ENCODE measurements around the gene NDUFAF3.
A peak's percentile ranks its signal among the peaks of the same experiment; 100 is the strongest.
"Not testable (repeated sequence)": the region's sequence is repeated elsewhere in the genome, so short reads cannot be mapped to it uniquely, and the experiment has no call there.

Gene NDUFAF3

GRCh38 chr3:48999085-48999858, 22.6 kb upstream of the NDUFAF3 start:
- no peak for DNase-seq (ENCODE audit: low spot score)

DNA sequence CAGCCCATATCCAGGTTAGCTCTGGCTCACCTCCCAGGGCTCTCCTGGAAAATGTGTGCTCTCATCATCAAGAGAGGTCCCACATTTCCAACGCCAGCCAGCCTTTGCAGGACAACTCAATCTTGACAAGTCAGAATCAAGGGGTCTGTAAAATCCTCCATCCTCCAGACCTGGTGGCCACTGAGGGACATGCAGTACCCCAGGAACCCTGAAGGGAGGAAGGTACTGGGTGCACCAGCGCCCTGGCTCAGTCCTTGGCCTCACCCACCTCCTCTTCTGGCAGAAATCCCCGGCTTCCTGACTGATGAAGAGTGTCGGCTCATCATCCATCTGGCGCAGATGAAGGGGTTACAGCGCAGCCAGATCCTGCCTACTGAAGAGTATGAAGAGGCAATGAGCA, 20.8 kb upstream of the NDUFAF3 start:
- DNase-seq (ENCODE audit: low spot score): no peak

GRCh38 chr3:49004352-49005302, 17.3 kb upstream of the NDUFAF3 start:
- DNase-seq (ENCODE audit: low spot score): no peak

DNA sequence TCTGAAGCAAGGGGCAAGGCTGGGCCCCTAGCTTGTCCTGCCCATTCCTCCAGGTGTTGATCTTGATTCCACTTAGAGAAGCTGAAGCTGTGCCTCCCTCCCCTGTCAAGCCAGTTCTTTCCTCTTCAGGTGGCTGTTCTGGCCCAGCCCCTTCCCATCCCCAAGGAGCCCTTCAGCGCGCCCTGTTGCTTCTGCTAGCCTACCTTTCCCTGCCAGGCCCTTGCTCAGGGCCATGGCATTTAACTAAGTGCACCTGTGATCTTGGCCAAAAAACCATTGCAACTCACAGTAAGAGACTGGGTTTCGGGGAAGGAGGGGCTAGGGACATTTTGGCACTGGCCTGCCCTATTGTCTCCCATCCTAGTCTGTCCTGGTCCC, 16.6 kb upstream of the NDUFAF3 start:
- DNase-seq (ENCODE audit: low spot score): no peak

GRCh38 chr3:49005998-49006397, 15.9 kb upstream of the NDUFAF3 start:
- DNase-seq (ENCODE audit: low spot score): no peak

- peak; percentile 48 for DNase-seq (ENCODE audit: low spot score)
Measured at GRCh38 chr3:49006408-49007067, 15.4 kb upstream of the NDUFAF3 start.

- peak; percentile 90 for DNase-seq (ENCODE audit: low spot score)
Measured at GRCh38 chr3:49007068-49007770, 14.7 kb upstream of the NDUFAF3 start, which contains the start of gene WDR6. WDR6 (plus strand) TSS chr3:49007391; CDS start chr3:49007432, 41 bp downstream.

- peak; percentile 77 for DNase-seq (ENCODE audit: low spot score)
Measured at GRCh38 chr3:49007771-49008528, 14.0 kb upstream of the NDUFAF3 start.

DNA sequence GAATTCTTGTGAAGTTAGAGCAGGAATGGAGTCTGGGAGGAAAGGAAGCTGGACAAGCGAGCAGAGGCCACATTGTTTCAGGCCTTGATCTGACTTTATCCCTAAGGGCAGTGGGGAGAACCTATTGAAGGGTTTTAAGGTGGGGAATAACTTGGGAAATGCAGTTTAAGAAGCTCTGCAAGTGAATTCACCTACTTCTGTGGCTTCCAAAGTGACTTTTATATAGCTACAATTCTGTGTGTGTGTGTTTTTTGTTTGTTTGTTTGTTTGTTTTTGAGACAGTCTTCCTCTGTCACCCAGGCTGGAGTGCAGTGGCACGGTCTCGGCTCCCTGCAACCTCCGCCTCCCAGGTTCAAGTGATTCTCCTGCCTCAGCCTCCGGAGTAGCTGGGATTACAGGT, 13.3 kb upstream of the NDUFAF3 start:
- DNase-seq (ENCODE audit: low spot score): not testable (repeated sequence)

DNA sequence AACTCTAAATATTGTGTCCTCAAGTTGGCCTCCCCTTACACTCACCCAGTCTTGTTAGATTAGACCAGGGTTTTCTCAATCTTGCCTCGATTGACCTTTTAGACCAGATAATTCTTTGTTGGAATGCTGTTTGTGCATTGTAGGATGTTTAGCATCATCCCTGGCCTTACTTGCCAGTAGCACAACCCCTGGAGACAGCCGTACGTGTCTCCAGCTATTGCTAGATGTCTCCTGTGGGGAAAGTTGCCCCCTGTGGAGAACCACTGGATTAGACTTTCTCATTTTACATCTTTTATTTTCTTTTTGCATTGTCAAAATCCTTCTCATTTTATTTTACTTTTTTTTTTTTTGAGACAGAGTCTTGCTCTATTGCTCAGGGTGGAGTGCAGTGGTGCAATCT, 12.5 kb upstream of the NDUFAF3 start:
- DNase-seq (ENCODE audit: low spot score): no peak

DNA sequence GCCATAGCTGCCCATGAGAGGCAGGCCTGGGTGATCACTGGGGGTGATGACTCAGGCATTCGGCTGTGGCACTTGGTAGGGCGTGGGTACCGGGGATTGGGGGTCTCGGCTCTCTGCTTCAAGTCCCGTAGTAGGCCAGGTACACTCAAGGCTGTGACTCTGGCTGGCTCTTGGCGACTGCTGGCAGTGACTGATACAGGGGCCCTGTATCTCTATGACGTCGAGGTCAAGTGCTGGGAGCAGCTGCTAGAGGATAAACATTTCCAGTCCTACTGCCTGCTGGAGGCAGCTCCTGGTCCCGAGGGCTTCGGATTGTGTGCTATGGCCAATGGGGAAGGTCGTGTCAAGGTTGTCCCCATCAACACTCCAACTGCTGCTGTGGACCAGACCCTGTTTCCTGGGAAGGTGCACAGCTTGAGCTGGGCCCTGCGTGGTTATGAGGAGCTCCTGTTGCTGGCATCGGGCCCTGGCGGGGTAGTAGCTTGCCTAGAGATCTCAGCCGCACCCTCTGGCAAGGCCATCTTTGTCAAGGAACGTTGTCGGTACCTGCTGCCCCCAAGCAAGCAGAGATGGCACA, 9.4 kb upstream of the NDUFAF3 start:
- no peak for DNase-seq (ENCODE audit: low spot score)

DNA sequence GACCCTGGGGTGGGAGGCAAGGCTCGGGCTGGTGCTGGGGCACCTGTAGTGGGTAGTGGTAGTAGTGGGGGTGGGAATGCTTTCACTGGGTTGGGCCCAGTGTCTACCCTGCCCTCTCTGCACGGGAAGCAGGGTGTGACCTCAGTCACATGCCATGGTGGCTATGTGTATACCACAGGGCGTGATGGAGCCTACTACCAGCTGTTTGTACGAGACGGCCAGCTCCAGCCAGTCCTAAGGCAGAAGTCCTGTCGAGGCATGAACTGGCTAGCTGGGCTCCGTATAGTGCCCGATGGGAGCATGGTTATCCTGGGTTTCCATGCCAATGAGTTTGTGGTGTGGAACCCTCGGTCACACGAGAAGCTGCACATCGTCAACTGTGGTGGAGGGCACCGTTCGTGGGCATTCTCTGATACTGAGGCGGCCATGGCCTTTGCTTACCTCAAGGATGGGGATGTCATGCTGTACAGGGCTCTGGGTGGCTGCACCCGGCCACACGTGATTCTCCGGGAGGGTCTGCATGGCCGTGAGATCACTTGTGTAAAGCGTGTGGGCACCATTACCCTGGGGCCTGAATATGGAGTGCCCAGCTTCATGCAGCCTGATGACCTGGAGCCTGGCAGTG, 8.7 kb upstream of the NDUFAF3 start:
- no peak for DNase-seq (ENCODE audit: low spot score)

DNA sequence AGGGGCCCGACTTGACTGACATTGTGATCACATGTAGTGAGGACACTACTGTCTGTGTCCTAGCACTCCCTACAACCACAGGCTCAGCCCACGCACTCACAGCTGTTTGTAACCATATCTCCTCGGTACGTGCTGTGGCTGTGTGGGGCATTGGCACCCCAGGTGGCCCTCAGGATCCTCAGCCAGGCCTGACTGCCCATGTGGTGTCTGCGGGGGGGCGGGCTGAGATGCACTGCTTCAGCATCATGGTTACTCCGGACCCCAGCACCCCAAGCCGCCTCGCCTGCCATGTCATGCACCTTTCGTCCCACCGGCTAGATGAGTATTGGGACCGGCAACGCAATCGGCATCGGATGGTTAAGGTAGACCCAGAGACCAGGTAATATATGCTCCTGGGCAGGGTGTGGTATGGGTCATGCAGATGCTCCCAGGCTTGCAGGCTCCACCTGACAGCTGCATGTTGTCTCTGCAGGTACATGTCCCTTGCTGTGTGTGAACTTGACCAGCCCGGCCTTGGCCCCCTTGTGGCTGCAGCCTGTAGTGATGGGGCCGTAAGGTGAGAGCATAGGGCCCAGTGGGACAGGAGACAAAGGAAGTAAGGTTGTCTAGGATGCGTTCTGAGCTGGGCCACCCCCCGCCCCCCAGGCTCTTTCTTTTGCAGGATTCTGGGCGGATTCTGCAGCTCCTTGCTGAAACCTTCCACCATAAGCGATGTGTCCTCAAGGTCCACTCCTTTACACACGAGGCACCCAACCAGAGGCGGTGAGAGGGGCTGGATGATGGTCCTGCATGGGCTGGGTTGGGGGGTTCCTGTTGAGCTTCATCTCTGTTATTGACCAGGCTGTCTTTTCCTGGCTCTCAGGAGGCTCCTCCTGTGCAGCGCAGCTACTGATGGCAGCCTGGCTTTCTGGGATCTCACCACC, 7.9 kb upstream of the NDUFAF3 start:
- no peak for DNase-seq (ENCODE audit: low spot score)

- no peak for DNase-seq (ENCODE audit: low spot score)
Measured at GRCh38 chr3:49015072-49015471, 6.8 kb upstream of the NDUFAF3 start.

DNA sequence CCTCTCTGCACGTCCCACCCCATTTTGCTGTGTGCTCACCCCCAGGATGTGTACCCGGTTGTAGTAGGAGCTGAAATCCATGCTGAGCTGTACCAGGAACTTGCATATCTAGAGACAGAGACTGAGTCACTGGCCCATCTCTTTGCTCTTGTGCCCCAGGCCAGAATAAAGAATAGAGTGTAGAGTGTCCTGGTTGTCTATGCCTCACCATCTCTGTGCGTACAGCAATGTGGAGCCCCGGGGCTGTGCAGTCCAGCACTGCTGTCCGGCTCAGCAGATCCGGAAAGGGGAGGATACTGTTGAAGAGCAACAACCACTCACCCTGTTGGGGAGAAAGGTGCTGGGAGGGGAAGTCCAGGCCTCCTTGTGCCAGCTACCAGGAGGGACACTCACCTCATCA, 6.2 kb upstream of the NDUFAF3 start:
- DNase-seq (ENCODE audit: low spot score): no peak

DNA sequence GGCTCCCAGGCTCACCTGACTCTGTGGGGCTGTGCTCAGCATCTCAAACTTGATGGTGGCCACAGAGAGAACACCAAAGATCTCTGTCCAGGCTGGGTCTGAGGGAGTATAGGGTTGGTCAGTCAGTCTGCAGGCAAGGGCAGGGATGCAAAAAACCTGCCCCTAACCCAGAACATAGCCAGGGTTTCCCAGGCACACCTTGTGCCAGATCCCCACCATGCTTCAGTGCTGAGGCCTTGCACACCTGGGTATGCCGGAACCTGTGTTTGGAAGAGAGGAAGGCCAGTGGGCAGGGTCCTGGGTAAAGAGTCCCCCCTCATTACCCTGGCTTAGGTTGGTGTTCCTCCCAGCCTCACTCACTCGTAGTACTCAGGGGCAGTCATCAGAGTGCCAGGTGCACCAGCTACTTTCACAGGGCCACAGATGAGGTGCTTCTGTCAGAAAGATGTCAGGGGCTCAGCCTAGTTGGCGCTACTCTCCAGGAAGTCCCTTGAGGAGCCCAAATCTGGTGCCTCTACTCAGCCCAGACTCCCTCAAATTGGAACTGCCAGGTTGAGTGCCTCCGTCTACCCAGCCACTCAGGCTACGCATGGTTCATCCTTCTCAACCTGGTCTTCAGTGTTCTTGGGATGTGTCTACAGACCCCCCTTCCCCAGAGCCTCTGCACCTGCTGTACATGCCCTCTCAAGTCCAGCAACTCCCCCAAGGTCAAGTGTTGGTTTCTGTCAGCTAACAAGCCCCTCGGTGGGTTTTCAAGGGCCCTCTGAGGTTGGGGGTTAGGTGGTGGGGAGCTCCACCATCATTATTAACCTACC, 5.3 kb upstream of the NDUFAF3 start:
- no peak for DNase-seq (ENCODE audit: low spot score)

GRCh38 chr3:49017229-49017970, 4.5 kb upstream of the NDUFAF3 start:
- DNase-seq (ENCODE audit: low spot score): no peak
